Fibroblast of lung (primary cell): ENCODE measurements around the gene LRIT1. TPM values are rescaled to one million over a fixed set of nuclear protein-coding genes. Genes with fewer than 3 reads are reported as not detected.

Experiments used
- DNase-seq, 2 donors: peaks; one replicate each; pipeline versions ENCODE4 v3.0.0 to v3.0.0-alpha.2; 2010; ENCODE audit warnings: low read depth in 2 of 2
- H2AFZ ChIP-seq: 2 replicates; pipeline ENCODE4 v1.5.1; 2012; ENCODE audit warnings: low read length, control low read depth, inconsistent platforms
- H3K27ac ChIP-seq: 2 replicates; pipeline ENCODE4 v1.5.1; 2011; ENCODE audit warnings: low read length, control low read depth; ENCODE audit not compliant: insufficient read depth
- H3K27me3 ChIP-seq: 2 replicates; pipeline ENCODE4 v1.5.1; 2011; ENCODE audit warnings: mild to moderate bottlenecking, low read length; ENCODE audit not compliant: control insufficient read depth, insufficient read depth
- H3K36me3 ChIP-seq: 2 replicates; pipeline ENCODE4 v1.5.1; 2011; ENCODE audit warnings: low read length; ENCODE audit not compliant: control insufficient read depth, insufficient read depth
- H3K4me1 ChIP-seq: 2 replicates; pipeline ENCODE4 v1.5.1; 2011; ENCODE audit warnings: low read length; ENCODE audit not compliant: control insufficient read depth, insufficient read depth; ENCODE audit errors: extremely low read depth
- H3K4me2 ChIP-seq: 2 replicates; pipeline ENCODE4 v1.5.1; 2011; ENCODE audit warnings: low read length, control low read depth; ENCODE audit not compliant: insufficient read depth; ENCODE audit errors: extremely low read depth
- H3K4me3 ChIP-seq, 4 experiments: fragments of 200-600 bp in 1 of 4; sonication (generic) in 1 of 4; replicated peaks in 1 of 4; 2 replicates each; pipeline ENCODE4 v1.5.1; 2011 to 2016; ENCODE audit warnings: low read length in 4 of 4, low read depth in 3 of 4, mild to moderate bottlenecking in 3 of 4, control low read depth in 2 of 4, inconsistent platforms in 1 of 4, mixed read lengths in 1 of 4; ENCODE audit not compliant: insufficient read depth in 1 of 4; ENCODE audit errors: control extremely low read depth in 1 of 4
- H3K79me2 ChIP-seq: 2 replicates; pipeline ENCODE4 v1.5.1; 2012; ENCODE audit warnings: mild to moderate bottlenecking, low read length, inconsistent platforms; ENCODE audit not compliant: control insufficient read depth, insufficient read depth
- H3K9ac ChIP-seq: 2 replicates; pipeline ENCODE4 v1.5.1; 2011; ENCODE audit warnings: mild to moderate bottlenecking, low read length, control low read depth; ENCODE audit not compliant: insufficient read depth
- H3K9me3 ChIP-seq: 2 replicates; pipeline ENCODE4 v1.5.1; 2012; ENCODE audit warnings: low read depth, low read length; ENCODE audit not compliant: control insufficient read depth, insufficient read depth
- H4K20me1 ChIP-seq: 2 replicates; pipeline ENCODE4 v1.5.1; 2011; ENCODE audit warnings: low read length; ENCODE audit not compliant: control insufficient read depth, insufficient read depth; ENCODE audit errors: extremely low read depth
- EZH2 ChIP-seq: IDR thresholded peaks from 2 replicates; pipeline ENCODE4 v1.5.1; 2012; ENCODE audit warnings: low read length, control low read depth, mild to moderate bottlenecking; ENCODE audit errors: missing control alignments
- polyA plus RNA-seq, 2 donors: library from polyadenylated mRNA; depleted of rRNA in 1 of 2; stranded (reverse) in 1 of 2; unstranded in 1 of 2; fragments of >200 nt; gene quantifications; 2 replicates each; pipeline ENCODE4 v1.2.1, GENCODE V29; 2011 to 2012; ENCODE audit warnings: missing spikeins in 1 of 2
- total RNA-seq: library from RNA; depleted of rRNA; stranded (reverse); fragments of >200 nt; gene quantifications from 2 replicates; pipeline ENCODE4 v1.2.1, GENCODE V29; 2014
- TF ChIP-seq, protein P1 (sequence below), 2 donors: IDR thresholded peaks in 1 of 2; conservative IDR thresholded peaks in 1 of 2; 1 replicate in 1 of 2; 2 replicates in 1 of 2; pipeline ENCODE4 v1.5.1; 2011 to 2012; ENCODE audit warnings: low read length in 2 of 2, control low read depth in 1 of 2, inconsistent platforms in 1 of 2, low read depth in 1 of 2, mild to moderate bottlenecking in 1 of 2

LRIT1 gene
- total and polyA plus RNA-seq, 2 donors (not counting 1 experiment from before 2014, with no cell fraction given), result not detected

DNA sequence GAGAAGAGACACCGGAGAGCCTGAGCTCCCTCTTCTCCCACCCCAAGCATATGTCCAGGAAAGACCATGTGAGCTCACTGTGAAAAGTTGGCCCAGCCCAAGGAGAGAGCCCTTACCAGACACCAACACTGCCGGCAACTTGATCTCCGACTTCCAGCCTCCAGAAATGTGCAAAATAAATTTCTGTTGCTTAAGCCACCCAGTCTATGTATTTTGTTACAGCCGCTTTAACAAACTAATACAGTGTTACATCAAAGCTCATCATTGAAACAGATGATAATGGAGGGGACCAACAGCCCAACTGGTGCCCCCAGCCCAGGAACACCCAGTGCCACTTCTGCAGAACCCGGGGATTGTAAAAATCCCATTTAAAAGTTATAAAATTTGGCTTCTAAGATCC lies 22.4 kb upstream of the LRIT1 start:
- no peaks in the 10 kb centered on the region for H3K79me2 ChIP-seq
- no peaks in the 10 kb centered on the region for H4K20me1 ChIP-seq
- H3K4me1 ChIP-seq, result no peaks in the 10 kb centered on the region
- H3K27me3 ChIP-seq, result peaks cover 9% of the 10 kb centered on the region
- no peak overlapping the region for H3K4me2 ChIP-seq
- H3K4me3 ChIP-seq, result no peak overlapping the region
- H3K9ac ChIP-seq, result no peak overlapping the region
- no peak for DNase-seq
- no peak overlapping the region for H3K27ac ChIP-seq
- H2AFZ ChIP-seq, result no peak overlapping the region
- H3K9me3 ChIP-seq, result no peaks in the 10 kb centered on the region
- no peak for TF ChIP-seq EZH2
- TF ChIP-seq, protein P1, sequence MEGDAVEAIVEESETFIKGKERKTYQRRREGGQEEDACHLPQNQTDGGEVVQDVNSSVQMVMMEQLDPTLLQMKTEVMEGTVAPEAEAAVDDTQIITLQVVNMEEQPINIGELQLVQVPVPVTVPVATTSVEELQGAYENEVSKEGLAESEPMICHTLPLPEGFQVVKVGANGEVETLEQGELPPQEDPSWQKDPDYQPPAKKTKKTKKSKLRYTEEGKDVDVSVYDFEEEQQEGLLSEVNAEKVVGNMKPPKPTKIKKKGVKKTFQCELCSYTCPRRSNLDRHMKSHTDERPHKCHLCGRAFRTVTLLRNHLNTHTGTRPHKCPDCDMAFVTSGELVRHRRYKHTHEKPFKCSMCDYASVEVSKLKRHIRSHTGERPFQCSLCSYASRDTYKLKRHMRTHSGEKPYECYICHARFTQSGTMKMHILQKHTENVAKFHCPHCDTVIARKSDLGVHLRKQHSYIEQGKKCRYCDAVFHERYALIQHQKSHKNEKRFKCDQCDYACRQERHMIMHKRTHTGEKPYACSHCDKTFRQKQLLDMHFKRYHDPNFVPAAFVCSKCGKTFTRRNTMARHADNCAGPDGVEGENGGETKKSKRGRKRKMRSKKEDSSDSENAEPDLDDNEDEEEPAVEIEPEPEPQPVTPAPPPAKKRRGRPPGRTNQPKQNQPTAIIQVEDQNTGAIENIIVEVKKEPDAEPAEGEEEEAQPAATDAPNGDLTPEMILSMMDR (conservative IDR thresholded peaks at IDR 0.05 in 1 of 2, IDR thresholded peaks at IDR 0.05 in 1 of 2; ENCODE audit: low read depth in 1 of 2, low read length in 2 of 2), result no peak
- no peaks in the 10 kb centered on the region for H3K36me3 ChIP-seq

DNA sequence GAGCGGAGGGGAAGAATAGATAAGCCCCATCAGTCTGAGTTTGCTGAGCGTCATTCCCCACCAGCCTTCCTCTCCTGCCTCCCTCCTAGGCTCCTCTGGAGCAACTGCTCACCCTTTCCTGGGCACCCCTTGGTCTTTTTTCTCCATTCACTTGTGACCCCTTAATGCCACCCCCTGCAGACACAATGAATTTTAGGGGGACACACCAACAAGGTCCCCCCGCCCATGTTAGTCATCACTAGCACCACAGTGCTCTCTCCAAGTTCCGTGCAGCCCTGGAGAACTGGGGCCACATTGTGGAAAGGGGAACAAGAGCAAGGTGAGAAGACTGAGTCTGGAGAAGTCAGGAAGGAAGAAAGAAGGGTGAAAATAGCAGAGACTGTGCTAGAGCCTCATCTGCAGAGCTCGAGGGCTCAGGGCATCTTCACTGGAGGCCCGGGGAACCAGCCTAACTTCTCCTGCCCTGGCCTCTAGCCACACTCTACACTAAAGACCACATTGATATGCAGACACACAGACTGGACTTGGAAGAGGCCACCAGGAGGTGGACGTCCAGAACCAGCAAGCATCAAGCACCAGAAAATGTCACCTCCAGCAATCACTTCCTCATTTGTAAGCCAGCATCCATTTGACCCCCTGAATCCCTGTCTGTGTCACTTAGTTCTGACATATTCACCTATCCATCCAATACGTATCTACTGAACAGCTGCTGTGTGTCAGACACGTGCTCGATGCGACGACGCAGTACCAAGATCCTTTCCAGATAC lies 21.0 kb upstream of the LRIT1 start:
- Histone ChIP-seq H3K9me3 (no peaks in the 10 kb centered on the region), H4K20me1 (no peaks in the 10 kb centered on the region), H3K27ac (no peak overlapping the region), H2AFZ (no peak overlapping the region), H3K4me1 (no peaks in the 10 kb centered on the region), H3K9ac (no peak overlapping the region), H3K4me2 (no peak overlapping the region), H3K36me3 (no peaks in the 10 kb centered on the region), H3K27me3 (peaks cover 9% of the 10 kb centered on the region), H3K4me3 (no peak overlapping the region), H3K79me2 (no peaks in the 10 kb centered on the region)
- TF ChIP-seq, protein P1 (conservative IDR thresholded peaks at IDR 0.05 in 1 of 2, IDR thresholded peaks at IDR 0.05 in 1 of 2; ENCODE audit: low read depth in 1 of 2, low read length in 2 of 2), result no peak
- TF ChIP-seq EZH2, result no peak
- DNase-seq, result no peak

DNA sequence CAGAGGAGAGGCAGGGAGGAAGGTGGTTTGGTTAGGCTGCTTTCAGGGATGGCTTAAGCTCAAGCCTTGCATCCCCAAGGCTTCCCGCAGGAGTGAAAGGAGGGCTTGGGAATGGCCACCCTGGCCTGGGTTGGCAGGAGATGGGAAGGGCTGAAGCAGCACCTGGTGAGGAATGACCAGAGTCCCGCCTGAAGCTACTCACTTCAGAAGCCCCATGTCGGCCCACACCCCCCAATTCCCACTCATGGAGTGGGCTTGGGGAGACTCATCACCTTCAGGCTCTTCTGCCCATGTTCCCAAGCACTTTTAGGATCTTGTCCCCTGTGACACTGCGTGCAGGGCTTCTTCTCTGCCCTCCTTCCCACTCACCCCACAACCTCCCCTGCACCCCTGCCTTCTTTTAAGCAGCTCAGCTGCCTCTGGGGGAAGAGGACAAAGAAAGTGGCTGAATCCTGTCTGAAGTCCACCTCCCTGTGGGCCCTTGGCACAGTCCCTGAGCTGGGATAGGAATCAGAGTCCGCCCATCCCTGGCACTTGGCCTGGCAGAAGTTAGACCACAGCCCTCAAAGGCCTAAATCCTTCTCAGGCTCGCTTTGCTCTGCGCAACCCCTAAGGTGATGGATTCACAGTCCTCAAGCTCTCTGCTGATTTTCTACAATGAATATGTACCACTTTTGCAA lies 20.0 kb upstream of the LRIT1 start:
- Histone ChIP-seq H3K36me3 (no peaks in the 10 kb centered on the region), H2AFZ (no peak overlapping the region), H3K9ac (no peak overlapping the region), H3K4me1 (no peaks in the 10 kb centered on the region), H3K4me3 (no peak overlapping the region), H3K27me3 (peaks cover 9% of the 10 kb centered on the region), H3K27ac (no peak overlapping the region), H3K79me2 (no peaks in the 10 kb centered on the region), H3K4me2 (no peak overlapping the region), H4K20me1 (no peaks in the 10 kb centered on the region), H3K9me3 (no peaks in the 10 kb centered on the region)
- TF ChIP-seq, protein P1 (conservative IDR thresholded peaks at IDR 0.05 in 1 of 2, IDR thresholded peaks at IDR 0.05 in 1 of 2; ENCODE audit: low read depth in 1 of 2, low read length in 2 of 2), result no peak
- no peak for TF ChIP-seq EZH2
- no peak for DNase-seq
